Ascending aorta (tissue), 2 donors: ENCODE results near the gene FCAR. TPM values are rescaled to one million over a fixed set of nuclear protein-coding genes. Genes with fewer than 3 reads are reported as not detected.
"Not testable (repeated sequence)": the region's sequence is repeated elsewhere in the genome, so short reads cannot be mapped to it uniquely, and the experiment has no call there.

ENCODE experiments used
- DNase-seq, 2 donors: peaks; one replicate each; pipeline ENCODE4 v3.0.0-alpha.2; 2019; ENCODE audit warnings: low spot score in 2 of 2
- H3K27ac ChIP-seq, 2 donors: fragments of 200-600 bp; sonication (generic); one replicate each; pipeline ENCODE4 v1.5.1; 2016 to 2017; ENCODE audit warnings: mild to moderate bottlenecking in 1 of 2
- H3K27me3 ChIP-seq: fragments of 200-600 bp; sonication (generic); one replicate; pipeline ENCODE4 v1.5.1; 2017
- H3K36me3 ChIP-seq, 2 donors: fragments of 200-600 bp; sonication (generic); one replicate each; pipeline ENCODE4 v1.5.1; 2016
- H3K4me1 ChIP-seq, 2 donors: fragments of 200-600 bp; sonication (generic); one replicate each; pipeline ENCODE4 v1.5.1; 2016 to 2017; ENCODE audit warnings: mild to moderate bottlenecking in 1 of 2
- H3K4me3 ChIP-seq, 2 donors: fragments of 200-600 bp; sonication (generic); one replicate each; pipeline ENCODE4 v1.5.1; 2016 to 2017; ENCODE audit warnings: mild to moderate bottlenecking in 1 of 2
- H3K9me3 ChIP-seq, 2 donors: fragments of 200-600 bp; sonication (generic); one replicate each; pipeline ENCODE4 v1.5.1; 2016
- CTCF ChIP-seq, 3 experiments: fragments of 200-600 bp in 2 of 3; fragments of 450-650 bp in 1 of 3; sonication (generic) in 2 of 3; IDR thresholded peaks; one replicate each; pipeline ENCODE4 v1.5.1; 2016 to 2019; ENCODE audit warnings: antibody characterized with exemption in 3 of 3, mild to moderate bottlenecking in 1 of 3, moderate library complexity in 1 of 3
- intact Hi-C: fragments of 100-400 bp; cut with DNase I; formaldehyde crosslinking; loops from one replicate; pipeline ENCODE4 v1.15.1; 2023
- total RNA-seq: library from RNA; depleted of rRNA; stranded (reverse); fragments of >200 nt; gene quantifications from one replicate; pipeline ENCODE4 v1.1.0, GENCODE V29; 2016

The FCAR gene
- total RNA-seq, 1 donor from 2014 or later = not detected

- DNase-seq = no peak
- Histone ChIP-seq H3K27me3 (no peaks in the 10 kb centered on the region), H3K27ac (no peak overlapping the region), H3K9me3 (no peaks in the 10 kb centered on the region), H3K36me3 (no peaks in the 10 kb centered on the region), H3K4me1 (no peaks in the 10 kb centered on the region), H3K4me3 (no peak overlapping the region)
- intact Hi-C loops = no loop called here
- no peak for TF ChIP-seq CTCF (IDR thresholded peaks at IDR 0.05)
Observed at GRCh38 chr19:54881884-54882283, 7.8 kb downstream of the FCAR start.

- Histone ChIP-seq H3K27ac (no peak overlapping the region), H3K4me1 (no peaks in the 10 kb centered on the region), H3K27me3 (no peaks in the 10 kb centered on the region), H3K36me3 (no peaks in the 10 kb centered on the region), H3K4me3 (no peak overlapping the region), H3K9me3 (no peaks in the 10 kb centered on the region)
- intact Hi-C loops = no loop called here
- DNase-seq = no peak
- TF ChIP-seq CTCF (IDR thresholded peaks at IDR 0.05) = no peak
Observed at GRCh38 chr19:54882758-54883157, 8.7 kb downstream of the FCAR start.

DNA sequence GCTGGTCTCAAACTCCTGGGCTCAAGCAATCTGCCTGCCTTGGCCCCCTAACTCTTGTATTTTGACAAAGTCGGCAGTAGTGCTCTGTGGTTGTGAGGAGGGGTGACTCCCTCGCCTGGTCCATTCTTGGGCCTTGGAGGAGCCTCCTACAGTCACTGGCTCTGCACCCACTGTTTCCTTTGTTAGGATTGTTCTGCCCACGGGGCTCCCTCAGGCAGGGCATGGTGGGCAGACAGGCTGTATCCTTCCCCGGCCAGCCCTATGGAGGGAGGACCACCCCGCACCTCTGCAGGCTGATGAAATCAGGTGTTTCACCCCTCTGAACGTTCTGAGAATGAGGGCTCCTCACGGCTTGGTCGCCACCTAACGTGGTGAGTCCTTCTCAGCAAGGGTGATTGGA is 9.2 kb downstream of the FCAR start:
- H3K9me3 ChIP-seq = no peaks in the 10 kb centered on the region
- intact Hi-C loops = no loop called here
- H3K27me3 ChIP-seq = no peaks in the 10 kb centered on the region
- TF ChIP-seq CTCF (IDR thresholded peaks at IDR 0.05) = no peak
- no peak for DNase-seq
- H3K4me3 ChIP-seq = no peak overlapping the region
- no peaks in the 10 kb centered on the region for H3K36me3 ChIP-seq
- no peaks in the 10 kb centered on the region for H3K4me1 ChIP-seq
- H3K27ac ChIP-seq = no peak overlapping the region

- intact Hi-C loops = no loop called here
- no peaks in the 10 kb centered on the region for H3K27me3 ChIP-seq
- no peak overlapping the region for H3K4me3 ChIP-seq
- H3K9me3 ChIP-seq = no peaks in the 10 kb centered on the region
- DNase-seq = no peak
- H3K27ac ChIP-seq = no peak overlapping the region
- H3K36me3 ChIP-seq = no peaks in the 10 kb centered on the region
- TF ChIP-seq CTCF (IDR thresholded peaks at IDR 0.05) = no peak
- no peaks in the 10 kb centered on the region for H3K4me1 ChIP-seq
Observed at GRCh38 chr19:54888239-54888638, 14.2 kb downstream of the FCAR start.

DNA sequence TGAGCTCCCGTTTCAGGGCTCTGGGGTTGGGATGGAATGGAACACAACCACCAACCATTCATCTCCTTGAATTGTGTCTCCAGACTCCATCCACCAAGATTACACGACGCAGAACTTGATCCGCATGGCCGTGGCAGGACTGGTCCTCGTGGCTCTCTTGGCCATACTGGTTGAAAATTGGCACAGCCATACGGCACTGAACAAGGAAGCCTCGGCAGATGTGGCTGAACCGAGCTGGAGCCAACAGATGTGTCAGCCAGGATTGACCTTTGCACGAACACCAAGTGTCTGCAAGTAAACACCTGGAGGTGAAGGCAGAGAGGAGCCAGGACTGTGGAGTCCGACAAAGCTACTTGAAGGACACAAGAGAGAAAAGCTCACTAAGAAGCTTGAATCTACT is 15.5 kb downstream of the FCAR start:
- H3K9me3 ChIP-seq = no peaks in the 10 kb centered on the region
- H3K27me3 ChIP-seq = no peaks in the 10 kb centered on the region
- H3K27ac ChIP-seq = no peak overlapping the region
- TF ChIP-seq CTCF (IDR thresholded peaks at IDR 0.05) = no peak
- DNase-seq = no peak
- no peak overlapping the region for H3K4me3 ChIP-seq
- intact Hi-C loops = no loop called here
- H3K4me1 ChIP-seq = no peaks in the 10 kb centered on the region
- no peaks in the 10 kb centered on the region for H3K36me3 ChIP-seq

- H3K27me3 ChIP-seq = no peaks in the 10 kb centered on the region
- no peaks in the 10 kb centered on the region for H3K9me3 ChIP-seq
- H3K4me3 ChIP-seq = no peak overlapping the region
- H3K36me3 ChIP-seq = no peaks in the 10 kb centered on the region
- no peak for DNase-seq
- no peak overlapping the region for H3K27ac ChIP-seq
- intact Hi-C loops = no loop called here
- no peaks in the 10 kb centered on the region for H3K4me1 ChIP-seq
- no peak for TF ChIP-seq CTCF (IDR thresholded peaks at IDR 0.05)
Observed at GRCh38 chr19:54893406-54893805, 19.4 kb downstream of the FCAR start.

DNA sequence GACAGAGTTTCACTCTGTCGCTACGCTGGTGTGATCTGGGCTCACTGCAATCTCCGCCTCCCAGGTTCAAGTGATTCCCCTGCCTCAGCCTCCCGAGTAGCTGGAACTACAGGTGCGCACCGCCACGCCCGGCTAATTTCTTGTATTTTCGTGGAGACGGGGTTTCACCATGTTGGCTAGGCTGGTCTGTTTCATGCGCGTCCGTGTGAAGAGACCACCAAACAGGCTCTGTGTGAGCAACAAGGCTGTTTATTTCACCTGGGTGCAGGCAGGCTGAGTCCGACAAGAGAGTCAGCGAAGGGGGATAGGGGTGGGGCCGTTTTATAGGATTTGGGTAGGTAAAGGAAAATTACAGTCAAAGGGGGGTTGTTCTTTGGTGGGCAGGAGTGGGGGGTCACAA is 20.1 kb downstream of the FCAR start:
- H3K4me3 ChIP-seq, H3K27me3 ChIP-seq, H3K36me3 ChIP-seq, H3K9me3 ChIP-seq, H3K4me1 ChIP-seq, intact Hi-C loops, DNase-seq, H3K27ac ChIP-seq: not testable (repeated sequence)
